ENCODE measurements around the gene PCDHGC3.
"Not testable (repeated sequence)": the region's sequence is repeated elsewhere in the genome, so short reads cannot be mapped to it uniquely, and the experiment has no call there.

Gene PCDHGC3

GRCh38 chr5:141475625-141476131 is at the start of gene PCDHGC3:
Gene PCDHGC3 (plus strand): TSS chr5:141475966. CDS start chr5:141476117, 151 bp downstream.
- H4K20me1 ChIP-seq, result peaks cover 0 to 41% (median 39%) of the 10 kb centered on the region in 11 experiments; a peak in 18 of 22 replicates

DNA sequence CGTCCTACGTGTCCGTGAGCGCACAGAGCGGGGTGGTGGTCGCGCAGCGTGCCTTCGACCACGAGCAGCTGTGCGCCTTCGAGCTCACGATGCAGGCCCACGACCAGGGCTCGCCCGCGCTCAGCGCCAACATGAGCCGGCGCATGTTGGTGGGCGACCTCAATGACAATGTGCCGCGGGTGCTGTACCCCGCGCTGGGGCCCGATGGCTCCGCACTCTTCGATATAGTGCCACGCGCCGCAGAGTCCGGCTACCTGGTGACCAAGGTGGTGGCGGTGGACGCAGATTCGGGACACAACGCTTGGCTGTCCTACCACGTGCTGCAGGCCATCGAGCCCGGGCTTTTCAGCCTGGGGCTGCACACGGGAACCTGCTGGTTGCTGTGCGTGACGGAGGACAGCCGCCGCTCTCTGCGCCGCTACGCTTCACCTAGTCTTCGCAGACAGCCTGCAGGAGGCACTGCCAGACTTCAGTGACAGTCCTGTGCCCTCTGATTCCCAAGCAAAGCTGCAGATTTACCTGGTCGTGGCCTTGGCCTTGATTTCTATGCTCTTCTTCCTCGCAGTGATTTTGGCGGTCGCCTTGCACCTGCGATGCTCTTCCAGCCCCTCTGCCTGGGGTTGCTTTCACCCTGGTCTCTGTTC is 47.9 kb upstream of the PCDHGC3 start:
- Histone ChIP-seq H3K4me2 (no peak overlapping the region), H3K27ac (no peak overlapping the region), H3K4me3 (no peak overlapping the region), H3K36me3 (peaks cover 9 to 44% (median 28%) of the 10 kb centered on the region in 11 experiments; a peak in 18 of 22 replicates), H3K9ac (no peak overlapping the region), H4K20me1 (no peaks in the 10 kb centered on the region), H3K4me1 (peaks cover 0 to 5% (median 2%) of the 10 kb centered on the region in 10 experiments; a peak in 3 of 20 replicates), H3K9me3 (replicated peaks in 1 of 11) (peaks cover 42 to 64% (median 50%) of the 10 kb centered on the region in 11 experiments), H3K27me3 (peaks cover 0 to 3% (median 0%) of the 10 kb centered on the region in 11 experiments; a peak in 1 of 22 replicates)
- TF ChIP-seq Cebpa-rat (IDR thresholded peaks at IDR 0.05), result no peak

More at GRCh38 chr5:141475625-141476131, at the start of gene PCDHGC3:
- Histone ChIP-seq H3K36me3 (peaks cover 0 to 39% (median 20%) of the 10 kb centered on the region in 11 experiments; a peak in 13 of 22 replicates), H3K27ac (peak within 1 kb of the TSS in 10 of 11 experiments; percentile 52 to 85 (median 79); a peak in 21 of 22 replicates), H3K9me3 (replicated peaks in 1 of 11) (no peaks in the 10 kb centered on the region), H3K4me3 (peak within 1 kb of the TSS; percentile 67 to 87 (median 78)), H3K9ac (peak within 1 kb of the TSS; percentile 73 to 90 (median 84)), H3K4me2 (peak within 1 kb of the TSS; percentile 89 to 99 (median 97)), H3K27me3 (peaks cover 0 to 25% (median 11%) of the 10 kb centered on the region in 11 experiments; a peak in 8 of 22 replicates), H3K4me1 (peaks cover 36 to 54% (median 44%) of the 10 kb centered on the region in 10 experiments)
- TF ChIP-seq Cebpa-rat (IDR thresholded peaks at IDR 0.05), result no peak

DNA sequence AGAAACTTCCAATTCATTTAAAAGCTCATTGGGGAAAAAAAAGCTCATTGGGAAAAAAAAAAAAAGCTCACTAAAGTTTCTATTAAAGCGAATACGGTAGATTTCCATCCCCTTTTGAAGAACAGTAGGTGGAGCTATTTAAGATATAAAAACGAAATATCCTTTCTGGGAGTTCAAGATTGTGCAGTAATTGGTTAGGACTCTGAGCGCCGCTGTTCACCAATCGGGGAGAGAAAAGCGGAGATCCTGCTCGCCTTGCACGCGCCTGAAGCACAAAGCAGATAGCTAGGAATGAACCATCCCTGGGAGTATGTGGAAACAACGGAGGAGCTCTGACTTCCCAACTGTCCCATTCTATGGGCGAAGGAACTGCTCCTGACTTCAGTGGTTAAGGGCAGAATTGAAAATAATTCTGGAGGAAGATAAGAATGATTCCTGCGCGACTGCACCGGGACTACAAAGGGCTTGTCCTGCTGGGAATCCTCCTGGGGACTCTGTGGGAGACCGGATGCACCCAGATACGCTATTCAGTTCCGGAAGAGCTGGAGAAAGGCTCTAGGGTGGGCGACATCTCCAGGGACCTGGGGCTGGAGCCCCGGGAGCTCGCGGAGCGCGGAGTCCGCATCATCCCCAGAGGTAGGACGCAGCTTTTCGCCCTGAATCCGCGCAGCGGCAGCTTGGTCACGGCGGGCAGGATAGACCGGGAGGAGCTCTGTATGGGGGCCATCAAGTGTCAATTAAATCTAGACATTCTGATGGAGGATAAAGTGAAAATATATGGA is 45.2 kb upstream of the PCDHGC3 start, which contains the start of gene PCDHGA12:
Gene PCDHGA12 (plus strand): TSS at position 176 of the 782 bp plus-strand sequence. CDS start 253 bp downstream, at position 429.
- Histone ChIP-seq H3K27me3 (no peaks in the 10 kb centered on the region), H3K9me3 (replicated peaks in 1 of 11) (peaks cover 59 to 78% (median 65%) of the 10 kb centered on the region in 11 experiments), H3K27ac (peak within 1 kb of the TSS in 10 of 11 experiments; percentile 37 to 85 (median 76); a peak in 20 of 22 replicates), H4K20me1 (no peaks in the 10 kb centered on the region), H3K4me3 (peak within 1 kb of the TSS; percentile 59 to 77 (median 68)), H3K4me2 (peak within 1 kb of the TSS; percentile 69 to 89 (median 82)), H3K9ac (peak within 1 kb of the TSS; percentile 62 to 84 (median 77)), H3K36me3 (peaks cover 13 to 48% (median 29%) of the 10 kb centered on the region in 11 experiments; a peak in 18 of 22 replicates), H3K4me1 (peaks cover 0 to 11% (median 2%) of the 10 kb centered on the region in 10 experiments; a peak in 3 of 20 replicates)
- no peak for TF ChIP-seq Cebpa-rat (IDR thresholded peaks at IDR 0.05)

DNA sequence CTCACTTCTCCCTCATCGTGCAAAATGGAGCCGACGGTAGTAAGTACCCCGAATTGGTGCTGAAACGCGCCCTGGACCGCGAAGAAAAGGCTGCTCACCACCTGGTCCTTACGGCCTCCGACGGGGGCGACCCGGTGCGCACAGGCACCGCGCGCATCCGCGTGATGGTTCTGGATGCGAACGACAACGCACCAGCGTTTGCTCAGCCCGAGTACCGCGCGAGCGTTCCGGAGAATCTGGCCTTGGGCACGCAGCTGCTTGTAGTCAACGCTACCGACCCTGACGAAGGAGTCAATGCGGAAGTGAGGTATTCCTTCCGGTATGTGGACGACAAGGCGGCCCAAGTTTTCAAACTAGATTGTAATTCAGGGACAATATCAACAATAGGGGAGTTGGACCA is 44.5 kb upstream of the PCDHGC3 start:
- no peaks in the 10 kb centered on the region for H3K27me3 ChIP-seq
- H3K4me1 ChIP-seq, result peaks cover 0 to 11% (median 2%) of the 10 kb centered on the region in 10 experiments; a peak in 3 of 20 replicates
- no peaks in the 10 kb centered on the region for H4K20me1 ChIP-seq
- TF ChIP-seq Cebpa-rat (IDR thresholded peaks at IDR 0.05), result no peak
- H3K4me2 ChIP-seq, result peak overlapping the region; percentile 69 to 89 (median 82)
- H3K9me3 ChIP-seq (replicated peaks in 1 of 11), result peaks cover 63 to 78% (median 68%) of the 10 kb centered on the region in 11 experiments
- H3K9ac ChIP-seq, result peak overlapping the region; percentile 62 to 84 (median 77)
- peak overlapping the region in 10 of 11 experiments; percentile 37 to 85 (median 76); a peak in 20 of 22 replicates for H3K27ac ChIP-seq
- peaks cover 13 to 45% (median 23%) of the 10 kb centered on the region in 11 experiments; a peak in 18 of 22 replicates for H3K36me3 ChIP-seq
- H3K4me3 ChIP-seq, result peak overlapping the region; percentile 59 to 77 (median 68)

GRCh38 chr5:141432308-141432707 is 43.5 kb upstream of the PCDHGC3 start:
- Histone ChIP-seq H3K4me1 (peaks cover 0 to 11% (median 2%) of the 10 kb centered on the region in 10 experiments; a peak in 3 of 20 replicates), H3K4me3 (peak overlapping the region in 7 of 10 experiments; percentile 7 to 77 (median 68); a peak in 11 of 20 replicates), H3K36me3 (peaks cover 9 to 35% (median 16%) of the 10 kb centered on the region in 11 experiments; a peak in 18 of 22 replicates), H3K9me3 (replicated peaks in 1 of 11) (peaks cover 53 to 78% (median 72%) of the 10 kb centered on the region in 11 experiments)
- H3K4me2 ChIP-seq, H3K27ac ChIP-seq, H3K27me3 ChIP-seq, H4K20me1 ChIP-seq, H3K9ac ChIP-seq: not testable (repeated sequence)

- H4K20me1 ChIP-seq, H3K9ac ChIP-seq, H3K27ac ChIP-seq, H3K27me3 ChIP-seq: not testable (repeated sequence)
- peak overlapping the region in 2 of 11 experiments; percentile 1 to 24; a peak in 2 of 22 replicates for H3K4me2 ChIP-seq
- peaks cover 5 to 31% (median 13%) of the 10 kb centered on the region in 11 experiments; a peak in 18 of 22 replicates for H3K36me3 ChIP-seq
- peaks cover 0 to 11% (median 2%) of the 10 kb centered on the region in 10 experiments; a peak in 3 of 20 replicates for H3K4me1 ChIP-seq
- peaks cover 52 to 78% (median 72%) of the 10 kb centered on the region in 11 experiments for H3K9me3 ChIP-seq (replicated peaks in 1 of 11)
- H3K4me3 ChIP-seq, result peak overlapping the region in 3 of 10 experiments; percentile 14 to 33 (median 24); a peak in 3 of 20 replicates
These were observed 43.0 kb upstream of the PCDHGC3 start for GRCh38 chr5:141432726-141433125.

- TF ChIP-seq Cebpa-rat (IDR thresholded peaks at IDR 0.05), result no peak
These were observed 41.8 kb upstream of the PCDHGC3 start for GRCh38 chr5:141434006-141434405.

DNA sequence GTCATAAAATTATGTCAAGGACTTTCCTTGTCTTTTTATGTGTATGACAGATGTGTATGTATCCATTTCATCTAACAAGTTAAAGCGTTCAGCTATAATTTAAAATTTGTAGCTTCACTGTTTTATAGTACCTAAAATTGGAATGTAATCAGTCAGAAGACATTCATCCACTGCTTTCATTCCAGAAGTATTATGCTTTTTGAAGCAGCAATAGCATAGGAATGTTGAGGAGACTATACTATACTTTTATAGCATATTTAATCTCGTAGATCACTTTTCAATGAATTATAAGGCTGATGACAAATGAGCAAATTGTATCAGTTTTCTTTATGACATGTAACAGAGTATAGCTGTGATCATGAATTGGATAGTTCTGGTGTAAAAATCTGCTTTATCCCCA is 38.5 kb upstream of the PCDHGC3 start:
- no peak overlapping the region for H3K9ac ChIP-seq
- no peak overlapping the region for H3K27ac ChIP-seq
- peaks cover 60 to 94% (median 82%) of the 10 kb centered on the region in 11 experiments for H3K9me3 ChIP-seq (replicated peaks in 1 of 11)
- peaks cover 0 to 40% (median 29%) of the 10 kb centered on the region in 11 experiments; a peak in 18 of 22 replicates for H3K36me3 ChIP-seq
- H3K4me3 ChIP-seq, result no peak overlapping the region
- H4K20me1 ChIP-seq, result no peaks in the 10 kb centered on the region
- H3K4me2 ChIP-seq, result no peak overlapping the region
- no peaks in the 10 kb centered on the region for H3K27me3 ChIP-seq
- peaks cover 0 to 15% (median 0%) of the 10 kb centered on the region in 10 experiments; a peak in 4 of 20 replicates for H3K4me1 ChIP-seq
- TF ChIP-seq Cebpa-rat (IDR thresholded peaks at IDR 0.05), result no peak

More at GRCh38 chr5:141434006-141434405, 41.8 kb upstream of the PCDHGC3 start:
- Histone ChIP-seq H3K36me3 (peaks cover 0 to 24% (median 13%) of the 10 kb centered on the region in 11 experiments; a peak in 10 of 22 replicates), H3K27ac (no peak overlapping the region), H3K4me2 (peak overlapping the region in 1 of 11 experiments; percentile 7; a peak in 1 of 22 replicates), H4K20me1 (no peaks in the 10 kb centered on the region), H3K9ac (no peak overlapping the region), H3K9me3 (replicated peaks in 1 of 11) (peaks cover 46 to 78% (median 67%) of the 10 kb centered on the region in 11 experiments), H3K27me3 (no peaks in the 10 kb centered on the region), H3K4me3 (peak overlapping the region in 1 of 10 experiments; percentile 19; a peak in 2 of 20 replicates), H3K4me1 (peaks cover 0 to 11% (median 2%) of the 10 kb centered on the region in 10 experiments; a peak in 3 of 20 replicates)

Data from BLaER1 treated with 17β-estradiol and CSF1 and Interleukin-3, amounts not matched to agents 10 nM and 100 nM (cell line).